ENCODE data around the gene TMEM134.
"Not testable (repeated sequence)": the region's sequence is repeated elsewhere in the genome, so short reads cannot be mapped to it uniquely, and the experiment has no call there.

The TMEM134 gene

GRCh38 chr11:67468759-67469507 is at the start of gene TMEM134:
TMEM134 (minus strand) TSS chr11:67469251; CDS start chr11:67469192, 59 bp downstream.
- peak; percentile 88 for DNase-seq

DNA sequence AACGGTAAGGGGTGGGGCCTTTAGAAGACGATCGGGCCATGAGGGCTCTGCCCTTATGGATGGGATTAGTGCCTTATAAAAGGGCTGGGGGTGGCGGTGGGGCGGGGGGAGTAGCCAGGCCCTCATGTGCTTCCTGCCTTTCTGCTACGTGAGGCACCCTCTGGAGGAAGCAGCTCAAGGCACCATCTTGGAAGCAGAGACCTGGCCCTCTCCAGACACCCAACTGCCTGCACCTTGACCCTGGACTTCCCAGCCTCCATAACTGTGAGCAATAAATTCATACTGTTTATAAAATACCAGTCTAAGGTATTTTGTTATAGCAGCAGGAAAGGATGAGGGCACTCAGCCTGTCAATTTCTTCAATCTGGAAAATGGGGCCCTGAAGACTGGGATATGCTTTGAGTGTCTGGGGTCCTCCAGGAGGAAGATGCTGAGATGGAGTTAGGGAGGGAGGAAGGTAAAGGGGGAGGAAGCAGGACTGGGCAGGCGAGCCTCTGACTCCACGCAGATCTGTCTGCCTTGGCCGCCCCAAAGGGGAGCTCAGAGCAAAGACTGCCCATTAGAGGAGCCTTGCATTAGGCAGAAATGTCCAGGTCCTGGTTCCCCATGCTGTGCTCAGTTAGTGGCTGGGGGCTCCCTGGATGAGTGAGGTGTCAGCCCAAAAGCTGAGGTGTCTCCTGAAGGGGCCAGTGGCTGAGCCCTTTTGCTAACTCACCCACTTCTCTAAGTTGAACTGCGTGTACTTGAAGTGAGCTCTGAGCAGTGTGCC is 48.9 kb upstream of the TMEM134 start:
- no peak for DNase-seq

DNA sequence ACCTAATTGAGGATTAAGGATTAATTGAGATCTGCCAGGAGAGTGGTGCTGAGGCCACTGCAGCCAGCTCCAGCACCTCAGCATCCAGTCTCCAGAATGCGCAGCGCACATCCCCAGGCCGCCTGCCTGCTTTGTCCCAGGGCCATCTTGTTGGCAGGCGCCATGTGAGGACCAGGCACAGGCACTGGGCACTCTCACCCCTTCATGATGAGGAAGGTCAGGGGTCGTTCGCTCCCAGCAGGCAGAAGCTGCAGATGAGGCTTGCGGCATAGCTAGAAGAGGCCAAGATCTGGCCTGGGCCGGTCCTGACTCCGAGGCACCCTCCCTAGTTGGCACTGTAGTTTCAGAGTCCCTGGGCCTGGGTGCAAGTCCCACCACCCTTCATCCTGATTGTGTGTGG is 47.8 kb upstream of the TMEM134 start:
- DNase-seq = no peak

DNA sequence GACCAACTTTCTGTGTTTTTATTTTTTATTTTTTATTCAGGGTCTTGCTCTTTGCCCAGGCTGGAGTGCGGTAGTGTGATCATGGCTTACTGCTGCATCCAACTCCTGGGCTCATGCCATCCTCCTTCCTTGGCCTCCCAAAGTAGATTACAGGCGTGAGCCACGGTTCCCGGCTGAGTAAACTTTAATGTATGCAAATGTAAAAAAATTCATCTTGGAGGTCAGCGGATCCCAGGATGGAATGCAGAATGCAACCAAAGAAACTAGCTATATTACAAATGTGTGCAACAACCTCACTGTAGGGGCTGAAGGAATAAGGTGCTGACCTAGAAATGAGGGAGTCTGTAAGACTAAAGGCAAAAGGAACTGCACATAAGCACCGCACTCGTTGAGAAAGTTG is 45.1 kb upstream of the TMEM134 start:
- no peak for DNase-seq

DNA sequence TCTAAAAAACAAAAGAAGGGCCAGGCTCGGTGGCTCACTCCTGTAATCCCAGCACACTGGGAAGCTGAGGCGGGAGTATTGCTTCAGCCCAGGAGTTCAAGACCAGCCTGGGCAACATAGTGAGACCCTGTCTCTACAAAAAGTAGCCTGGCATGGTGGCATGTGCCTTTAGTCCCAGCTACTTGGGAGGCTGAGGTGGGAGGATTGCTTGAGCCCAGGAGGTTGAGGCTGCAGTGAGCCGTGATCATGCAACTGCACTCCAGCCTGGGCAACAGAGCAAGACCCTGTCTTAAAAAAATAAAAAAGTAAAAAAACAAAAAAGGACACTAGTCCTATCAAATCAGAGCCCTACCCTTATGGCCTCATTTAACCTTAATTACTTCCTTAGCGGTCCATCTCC is 42.5 kb upstream of the TMEM134 start:
- DNase-seq = not testable (repeated sequence)

DNA sequence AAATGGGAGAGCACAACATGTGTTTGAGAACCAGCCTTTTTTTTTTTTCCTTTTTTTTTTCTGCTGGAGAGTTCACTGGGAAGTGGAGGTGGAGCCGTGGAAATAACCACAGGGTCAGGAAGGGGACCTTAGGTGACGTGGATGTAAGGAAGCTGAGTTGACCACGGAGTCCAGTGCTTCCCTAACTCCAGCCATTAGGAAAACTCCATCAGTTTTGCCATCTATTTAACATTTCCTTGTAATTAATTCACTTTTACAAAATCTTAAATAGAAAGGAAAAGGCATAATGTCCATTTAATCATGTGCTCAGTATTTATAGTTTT is 40.9 kb upstream of the TMEM134 start:
- no peak for DNase-seq

DNA sequence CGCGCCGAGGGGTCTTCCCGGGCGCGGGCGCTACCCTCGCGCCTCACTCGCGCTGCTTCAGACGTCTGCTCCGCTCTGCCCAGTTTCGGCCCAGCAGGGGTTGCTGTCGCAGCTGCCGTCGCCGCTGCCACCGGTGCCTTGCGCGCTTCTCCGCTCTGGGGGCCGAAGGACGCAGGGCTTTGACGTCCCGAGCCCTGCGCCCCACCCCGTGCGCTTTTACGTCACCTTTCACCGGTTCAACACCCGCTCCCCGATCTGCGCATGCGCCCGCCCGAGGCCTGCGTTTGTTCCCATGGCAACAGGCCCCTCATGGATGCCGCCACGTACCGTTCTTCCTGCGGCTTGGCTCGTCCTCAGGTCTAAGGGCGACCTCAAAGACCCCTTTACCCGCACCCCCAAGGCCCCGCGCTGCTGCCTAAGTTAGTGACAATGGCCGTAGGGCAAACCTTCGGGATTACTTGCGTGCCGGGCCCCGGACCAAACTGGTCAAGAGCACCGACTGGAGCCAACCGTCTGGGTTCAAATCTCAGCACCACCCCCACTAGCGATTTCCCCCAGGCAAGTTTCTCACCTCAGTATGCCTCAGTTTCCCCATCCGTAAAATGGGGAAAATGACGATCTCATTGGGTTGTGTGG is 39.6 kb upstream of the TMEM134 start:
- peak; percentile 100 for DNase-seq

DNA sequence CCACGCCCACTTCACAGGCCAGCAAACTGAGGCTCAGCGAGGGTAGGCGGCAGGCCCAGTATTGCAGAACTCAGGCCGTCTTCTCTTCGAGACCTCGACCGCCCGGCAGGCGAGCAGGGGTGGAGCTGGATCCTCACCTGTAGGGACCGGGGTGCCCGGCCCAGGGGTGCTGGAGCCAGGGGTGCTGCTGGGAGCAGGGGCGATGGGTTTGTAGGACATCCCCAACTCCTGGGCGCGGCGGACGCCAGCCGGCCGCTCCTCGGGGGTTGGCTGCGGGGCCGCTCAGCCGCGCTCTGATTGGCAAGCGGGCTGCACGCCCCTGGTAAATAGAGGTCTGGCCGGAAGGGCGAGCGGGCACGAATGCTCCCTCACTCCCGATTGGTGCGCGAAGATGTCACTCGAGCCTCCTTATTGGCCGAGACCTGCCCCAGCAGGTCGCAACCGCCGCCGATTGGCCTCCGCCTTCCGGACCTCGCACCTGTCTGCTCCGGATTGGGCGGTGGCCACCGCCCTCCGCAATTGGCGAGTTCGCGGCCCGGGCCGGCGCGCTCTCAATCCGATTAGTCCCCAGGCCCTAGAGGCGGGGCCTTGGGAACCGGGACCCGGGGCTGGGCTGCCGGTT is 38.9 kb upstream of the TMEM134 start, which contains the start of gene CDK2AP2:
CDK2AP2 (minus strand) TSS at position 299 of the 622 bp plus-strand sequence; CDS start at position 219, 80 bp downstream.
- peak; percentile 100 for DNase-seq

DNA sequence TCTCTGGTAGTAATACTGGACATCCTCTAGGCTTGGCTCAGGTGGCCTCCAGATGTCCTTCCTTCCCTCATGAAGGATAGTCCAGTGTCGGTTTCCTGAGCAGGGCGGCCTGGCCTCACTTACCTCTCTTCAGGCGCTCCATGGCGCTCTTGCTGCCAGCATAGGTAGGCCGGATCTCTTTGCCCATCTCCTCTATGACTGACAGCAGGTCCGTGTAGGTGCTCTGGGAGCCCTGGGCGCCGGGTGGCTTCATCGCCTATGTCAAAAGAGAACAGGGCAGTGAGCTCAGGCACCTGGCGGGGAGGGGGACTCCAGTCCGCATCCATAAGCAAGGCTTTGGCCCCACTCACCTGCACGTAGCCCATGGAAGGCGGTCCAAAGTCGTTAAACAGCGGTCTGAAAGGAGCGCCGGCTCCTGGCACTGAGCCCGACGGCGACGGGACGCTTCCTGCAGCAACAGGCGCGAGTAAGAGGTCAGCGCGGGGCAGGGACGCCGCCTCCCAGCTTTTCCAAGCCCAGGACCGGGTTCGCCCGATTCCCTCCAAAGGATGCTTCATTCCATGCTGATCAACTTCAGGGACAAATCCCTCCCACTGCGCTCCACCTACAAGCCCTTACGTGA is 38.3 kb upstream of the TMEM134 start:
- DNase-seq = no peak

DNA sequence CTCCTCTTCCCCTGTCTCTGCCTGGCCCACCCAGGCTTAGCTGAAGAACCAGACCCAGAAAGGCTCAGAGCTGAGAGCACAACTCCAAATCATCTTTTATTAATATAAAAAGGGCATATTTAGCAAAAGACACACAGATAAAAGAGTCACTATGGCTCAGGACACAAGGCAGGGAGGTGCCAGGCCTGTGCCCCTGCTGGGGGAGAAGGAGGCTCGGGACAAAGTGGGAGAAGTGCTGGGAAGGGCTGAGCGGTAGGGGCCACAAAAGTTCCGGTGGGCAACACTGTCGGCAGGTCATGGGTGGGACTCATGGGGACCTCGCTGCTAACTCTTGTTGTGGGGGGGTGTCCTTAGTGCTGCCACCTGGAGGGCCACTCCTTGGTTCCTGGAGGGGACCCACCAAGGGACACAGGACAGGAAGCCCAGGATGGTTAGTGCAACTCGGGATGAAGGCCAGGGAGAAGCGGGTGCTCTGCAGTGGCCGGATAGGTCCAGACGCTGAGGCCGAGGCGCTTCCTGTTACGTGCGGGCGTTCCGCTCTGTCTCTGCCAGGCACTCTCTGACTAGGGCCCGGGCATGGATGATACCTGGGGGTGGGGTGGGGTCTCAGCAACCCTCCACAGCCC is 37.5 kb upstream of the TMEM134 start:
- DNase-seq = no peak

- DNase-seq = peak; percentile 91
Measured at GRCh38 chr11:67505605-67506396, 36.8 kb upstream of the TMEM134 start.

- DNase-seq = no peak
Measured at GRCh38 chr11:67504950-67505581, 36.0 kb upstream of the TMEM134 start, which contains the start of gene PITPNM1. PITPNM1 (minus strand) TSS chr11:67505363; CDS start chr11:67504180, 1,183 bp downstream.

- peak; percentile 88 for DNase-seq
Measured at GRCh38 chr11:67504005-67504949, 35.2 kb upstream of the TMEM134 start.

GRCh38 chr11:67503119-67504004 is 34.3 kb upstream of the TMEM134 start:
- DNase-seq = peak; percentile 61

- DNase-seq = no peak
Measured at GRCh38 chr11:67502328-67502979, 33.4 kb upstream of the TMEM134 start.

GRCh38 chr11:67501854-67502253 is 32.8 kb upstream of the TMEM134 start:
- DNase-seq = no peak

- no peak for DNase-seq
Measured at GRCh38 chr11:67500831-67501715, 32.0 kb upstream of the TMEM134 start.
